ENCODE data around the gene DOP1A.

DNA sequence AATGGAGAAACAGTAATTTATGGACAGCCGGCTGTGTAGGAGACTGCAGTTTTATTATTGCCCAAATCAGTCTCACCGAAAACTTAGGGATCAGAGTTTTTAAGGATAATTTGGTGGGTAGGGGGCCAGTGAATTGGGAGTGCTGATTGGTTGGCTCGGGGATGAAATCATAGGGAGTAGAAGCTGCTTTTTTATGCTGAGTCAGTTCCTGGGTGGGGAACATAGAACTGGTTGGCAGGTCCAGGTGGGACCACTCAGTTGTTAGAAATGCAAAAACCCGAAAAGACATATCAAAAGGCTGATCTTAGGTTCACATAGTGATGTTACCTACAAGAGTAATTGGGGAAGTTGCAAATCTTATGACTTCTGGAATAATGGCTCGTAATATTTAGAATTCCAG is 59.3 kb downstream of the DOP1A start:
- TF ChIP-seq, protein P1, sequence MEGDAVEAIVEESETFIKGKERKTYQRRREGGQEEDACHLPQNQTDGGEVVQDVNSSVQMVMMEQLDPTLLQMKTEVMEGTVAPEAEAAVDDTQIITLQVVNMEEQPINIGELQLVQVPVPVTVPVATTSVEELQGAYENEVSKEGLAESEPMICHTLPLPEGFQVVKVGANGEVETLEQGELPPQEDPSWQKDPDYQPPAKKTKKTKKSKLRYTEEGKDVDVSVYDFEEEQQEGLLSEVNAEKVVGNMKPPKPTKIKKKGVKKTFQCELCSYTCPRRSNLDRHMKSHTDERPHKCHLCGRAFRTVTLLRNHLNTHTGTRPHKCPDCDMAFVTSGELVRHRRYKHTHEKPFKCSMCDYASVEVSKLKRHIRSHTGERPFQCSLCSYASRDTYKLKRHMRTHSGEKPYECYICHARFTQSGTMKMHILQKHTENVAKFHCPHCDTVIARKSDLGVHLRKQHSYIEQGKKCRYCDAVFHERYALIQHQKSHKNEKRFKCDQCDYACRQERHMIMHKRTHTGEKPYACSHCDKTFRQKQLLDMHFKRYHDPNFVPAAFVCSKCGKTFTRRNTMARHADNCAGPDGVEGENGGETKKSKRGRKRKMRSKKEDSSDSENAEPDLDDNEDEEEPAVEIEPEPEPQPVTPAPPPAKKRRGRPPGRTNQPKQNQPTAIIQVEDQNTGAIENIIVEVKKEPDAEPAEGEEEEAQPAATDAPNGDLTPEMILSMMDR (IDR thresholded peaks at IDR 0.05; ENCODE audit: low read depth, low read length, missing input control) = no peak
- no peak for TF ChIP-seq SP1 (IDR thresholded peaks at IDR 0.05)
